Kidney epithelial cell (primary cell): ENCODE measurements around the gene FOXD1. TPM values are rescaled to one million over a fixed set of nuclear protein-coding genes. Genes with fewer than 3 reads are reported as not detected.

Experiments
- DNase-seq: peaks from one replicate; pipeline ENCODE4 v3.0.0-alpha.2; 2010; ENCODE audit warnings: low read depth
- H3K27me3 ChIP-seq: 2 replicates; pipeline ENCODE4 v1.6.0; 2011; ENCODE audit warnings: low read length; ENCODE audit not compliant: control insufficient read depth, insufficient read depth
- H3K36me3 ChIP-seq: 2 replicates; pipeline ENCODE4 v1.5.1; 2011; ENCODE audit warnings: low read length; ENCODE audit not compliant: control insufficient read depth, insufficient read depth
- H3K4me3 ChIP-seq: 2 replicates; pipeline ENCODE4 v1.5.1; 2011; ENCODE audit warnings: low read depth, mild to moderate bottlenecking, control low read depth, low read length
- CTCF ChIP-seq: IDR thresholded peaks from 2 replicates; pipeline ENCODE4 v1.5.1; 2011; ENCODE audit warnings: mild to moderate bottlenecking, moderate library complexity, low read length, control low read depth, inconsistent platforms; ENCODE audit not compliant: insufficient read depth, poor library complexity, severe bottlenecking
- total RNA-seq: library from RNA; depleted of rRNA; stranded (reverse); fragments of >200 nt; gene quantifications from 2 replicates; pipeline ENCODE4 v1.2.3, GENCODE V29; 2015

FOXD1 gene
- total RNA-seq, 1 donor from 2014 or later: 14.7 TPM

DNA sequence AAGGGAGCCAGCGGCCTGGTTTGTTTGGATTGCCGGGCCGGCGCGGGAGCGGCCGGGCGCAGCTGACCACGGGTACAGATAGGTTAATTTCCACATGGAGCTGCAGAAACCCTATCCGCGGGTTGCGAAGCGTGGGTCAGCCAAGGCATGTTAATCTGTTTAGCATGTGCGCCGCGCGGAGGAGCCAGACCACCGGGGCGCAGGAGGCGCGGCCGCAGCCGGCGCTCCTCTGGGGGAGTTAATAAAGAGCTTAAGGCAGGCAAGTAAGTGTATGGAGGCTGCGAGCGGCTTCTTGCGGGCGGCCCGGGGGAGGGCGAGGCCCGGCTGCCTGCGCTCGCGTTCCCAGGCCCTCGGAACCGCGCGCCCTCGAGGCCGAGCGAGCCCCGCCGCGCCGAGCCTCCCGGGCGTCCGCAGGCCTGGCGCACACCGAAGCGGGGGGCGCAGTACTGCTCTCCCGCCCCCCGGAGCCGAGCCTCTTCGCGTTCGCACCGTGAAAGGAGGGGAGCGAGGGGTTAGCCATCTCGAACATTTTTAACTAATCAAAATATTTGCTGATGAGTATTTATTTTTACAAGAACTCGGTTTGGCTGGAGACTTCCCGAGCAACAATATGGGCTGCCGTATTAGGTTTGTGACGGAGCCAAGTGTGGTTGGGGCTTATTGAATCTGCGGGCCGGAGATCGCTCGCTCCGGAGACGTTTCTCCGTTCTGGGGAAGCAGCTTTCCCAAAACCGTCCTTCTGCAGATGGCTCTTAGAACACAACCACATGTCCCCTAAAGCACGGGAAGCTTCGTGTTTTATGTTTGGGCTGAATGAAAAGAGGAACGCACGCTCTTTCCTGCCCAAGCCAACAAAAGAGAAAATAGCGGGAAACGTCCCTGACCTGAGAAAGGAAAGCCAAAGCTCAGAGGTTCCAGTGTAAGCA, 28.8 kb downstream of the FOXD1 start:
- Histone ChIP-seq H3K4me3 (peak overlapping the region; percentile 10), H3K36me3 (no peaks in the 10 kb centered on the region), H3K27me3 (peaks cover 2% of the 10 kb centered on the region)
- no peak for TF ChIP-seq CTCF
- DNase-seq: no peak

- TF ChIP-seq CTCF: no peak
- Histone ChIP-seq H3K4me3 (no peak overlapping the region), H3K27me3 (peaks cover 2% of the 10 kb centered on the region), H3K36me3 (no peaks in the 10 kb centered on the region)
- DNase-seq: no peak
Measured at GRCh38 chr5:73419117-73419464, 29.5 kb downstream of the FOXD1 start.

GRCh38 chr5:73418244-73418691, 30.3 kb downstream of the FOXD1 start:
- Histone ChIP-seq H3K4me3 (no peak overlapping the region), H3K27me3 (peaks cover 2% of the 10 kb centered on the region), H3K36me3 (no peaks in the 10 kb centered on the region)
- TF ChIP-seq CTCF: no peak
- no peak for DNase-seq

DNA sequence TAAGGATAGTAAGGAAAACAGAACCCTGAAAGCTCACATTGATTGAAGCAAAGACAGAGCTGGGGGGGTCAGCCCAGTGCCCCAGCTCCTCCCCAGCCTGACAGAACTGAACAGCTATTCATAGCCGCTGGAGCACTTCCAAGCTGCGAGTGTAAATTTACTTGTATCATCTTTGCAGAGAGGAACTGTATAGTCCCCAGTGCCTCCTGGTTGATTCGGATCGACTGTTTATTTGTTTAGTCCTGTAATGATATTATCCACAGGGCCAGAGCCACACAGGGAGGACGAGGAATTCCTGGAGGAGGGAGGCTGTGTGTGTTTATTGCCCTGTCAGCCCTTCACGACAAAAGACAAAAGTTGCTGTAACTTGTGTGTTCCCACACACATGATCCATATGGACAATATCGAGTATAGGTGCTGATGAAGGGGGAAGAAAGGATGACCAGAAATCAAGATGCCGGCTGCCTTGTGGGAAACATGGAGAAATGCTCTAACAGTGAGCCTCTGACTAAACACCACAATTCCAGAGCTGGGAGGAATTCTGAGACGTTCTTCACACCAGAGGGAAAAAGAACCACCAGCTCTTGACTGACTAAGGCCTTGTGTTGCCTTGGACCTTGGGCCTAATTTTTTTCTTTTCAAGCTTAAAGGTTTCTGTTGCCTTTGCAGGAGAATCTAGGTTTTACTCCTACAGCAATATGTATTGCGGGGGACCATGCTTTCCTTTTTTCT, 31.1 kb downstream of the FOXD1 start:
- Histone ChIP-seq H3K4me3 (no peak overlapping the region), H3K27me3 (peaks cover 2% of the 10 kb centered on the region), H3K36me3 (no peaks in the 10 kb centered on the region)
- no peak for TF ChIP-seq CTCF
- no peak for DNase-seq

DNA sequence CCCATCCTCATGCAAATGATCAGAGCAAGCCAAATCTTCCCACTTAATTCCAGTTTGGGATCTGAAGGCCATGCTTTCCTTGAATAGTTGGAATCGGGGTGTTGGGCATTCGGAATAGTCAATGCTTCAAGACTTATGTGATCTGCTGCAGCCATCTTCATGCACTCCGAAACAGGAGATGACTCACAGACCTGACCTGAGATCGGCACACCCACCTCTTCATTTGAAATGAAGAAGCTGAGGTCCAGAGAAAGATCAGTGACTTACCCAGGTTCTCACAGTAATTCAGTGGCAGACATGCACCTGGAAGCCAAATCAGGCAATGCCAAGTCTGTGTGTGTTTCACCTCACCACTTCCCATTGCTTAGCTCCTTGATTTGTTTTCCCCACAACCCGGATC, 33.0 kb downstream of the FOXD1 start:
- no peak for TF ChIP-seq CTCF

More for the DNA sequence above, 33.0 kb downstream of the FOXD1 start:
- Histone ChIP-seq H3K4me3 (no peak overlapping the region), H3K27me3 (peaks cover 2% of the 10 kb centered on the region), H3K36me3 (no peaks in the 10 kb centered on the region)
- no peak for DNase-seq
